ENCODE results near the gene ATP8B4. TPM values are rescaled to one million over a fixed set of nuclear protein-coding genes. Genes with fewer than 3 reads are reported as not detected.

Gene ATP8B4
- total RNA-seq, 1 donor from 2014 or later: 1.1 TPM

GRCh38 chr15:50110285-50110684, 8.7 kb downstream of the ATP8B4 start:
- no peaks in the 10 kb centered on the region for H3K36me3 ChIP-seq (ENCODE audit: control insufficient read depth, insufficient read depth, low read length)

DNA sequence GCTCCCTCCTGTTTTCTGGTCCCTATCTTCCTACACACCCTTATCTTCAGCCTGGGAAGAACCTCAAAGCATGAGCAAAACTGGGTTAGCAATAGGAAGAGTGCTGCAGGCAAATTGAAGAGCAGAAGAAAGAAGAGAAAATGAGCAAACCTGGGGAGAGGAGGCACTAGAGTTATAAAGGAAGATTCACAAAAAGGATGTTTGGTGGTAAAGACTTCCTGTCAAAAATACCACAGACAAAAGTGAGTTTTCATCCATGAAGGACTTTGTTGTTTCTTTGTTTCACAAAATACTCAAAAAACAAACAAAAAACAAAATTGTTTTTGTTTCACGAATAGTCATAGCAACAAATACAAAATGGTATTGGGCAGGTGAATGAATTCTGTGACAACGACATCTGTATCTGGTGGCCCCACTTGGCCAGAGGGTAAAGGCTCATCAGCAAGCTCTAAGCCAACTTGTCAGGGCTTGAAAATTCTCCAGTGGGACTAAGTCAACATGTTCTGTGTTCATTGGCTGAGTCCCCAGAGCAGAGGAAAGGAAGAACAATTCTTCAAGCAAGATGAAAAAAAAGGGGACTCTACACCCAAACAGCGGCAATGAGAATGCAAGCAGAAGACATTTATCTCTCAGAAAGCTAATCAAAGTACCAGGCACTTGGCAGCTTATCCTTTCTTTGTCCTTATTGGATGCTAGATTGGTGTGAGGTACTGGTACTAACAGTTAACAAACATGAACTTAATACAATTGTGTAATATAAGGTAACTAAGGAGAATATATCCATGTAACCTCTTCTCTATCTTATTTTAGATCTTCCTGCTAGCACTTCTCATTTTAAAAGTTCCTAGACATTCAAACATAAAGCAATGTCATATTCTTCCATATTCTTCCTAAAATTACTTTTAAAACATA, 9.7 kb downstream of the ATP8B4 start:
- H3K4me3 ChIP-seq (ENCODE audit: low read depth, low read length): no peak overlapping the region
- FAIRE-seq (no peak), DNase-seq (ENCODE audit: low read depth) (peak; percentile 59)
- H3K36me3 ChIP-seq (ENCODE audit: control insufficient read depth, insufficient read depth, low read length): no peaks in the 10 kb centered on the region
- TF ChIP-seq, protein P1, sequence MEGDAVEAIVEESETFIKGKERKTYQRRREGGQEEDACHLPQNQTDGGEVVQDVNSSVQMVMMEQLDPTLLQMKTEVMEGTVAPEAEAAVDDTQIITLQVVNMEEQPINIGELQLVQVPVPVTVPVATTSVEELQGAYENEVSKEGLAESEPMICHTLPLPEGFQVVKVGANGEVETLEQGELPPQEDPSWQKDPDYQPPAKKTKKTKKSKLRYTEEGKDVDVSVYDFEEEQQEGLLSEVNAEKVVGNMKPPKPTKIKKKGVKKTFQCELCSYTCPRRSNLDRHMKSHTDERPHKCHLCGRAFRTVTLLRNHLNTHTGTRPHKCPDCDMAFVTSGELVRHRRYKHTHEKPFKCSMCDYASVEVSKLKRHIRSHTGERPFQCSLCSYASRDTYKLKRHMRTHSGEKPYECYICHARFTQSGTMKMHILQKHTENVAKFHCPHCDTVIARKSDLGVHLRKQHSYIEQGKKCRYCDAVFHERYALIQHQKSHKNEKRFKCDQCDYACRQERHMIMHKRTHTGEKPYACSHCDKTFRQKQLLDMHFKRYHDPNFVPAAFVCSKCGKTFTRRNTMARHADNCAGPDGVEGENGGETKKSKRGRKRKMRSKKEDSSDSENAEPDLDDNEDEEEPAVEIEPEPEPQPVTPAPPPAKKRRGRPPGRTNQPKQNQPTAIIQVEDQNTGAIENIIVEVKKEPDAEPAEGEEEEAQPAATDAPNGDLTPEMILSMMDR (IDR thresholded peaks at IDR 0.05; ENCODE audit: insufficient read depth, low read length, severe bottlenecking): no peak
- no peaks in the 10 kb centered on the region for H3K27me3 ChIP-seq (ENCODE audit: control insufficient read depth, insufficient read depth, low read length)

More at GRCh38 chr15:50110285-50110684, 8.7 kb downstream of the ATP8B4 start:
- H3K4me3 ChIP-seq (ENCODE audit: low read depth, low read length): no peak overlapping the region
- FAIRE-seq (no peak), DNase-seq (ENCODE audit: low read depth) (no peak)
- TF ChIP-seq, protein P1 (IDR thresholded peaks at IDR 0.05; ENCODE audit: insufficient read depth, low read length, severe bottlenecking): no peak
- no peaks in the 10 kb centered on the region for H3K27me3 ChIP-seq (ENCODE audit: control insufficient read depth, insufficient read depth, low read length)

GRCh38 chr15:50108461-50108860, 10.6 kb downstream of the ATP8B4 start:
- DNase-seq (ENCODE audit: low read depth) (no peak), FAIRE-seq (no peak)
- Histone ChIP-seq H3K4me3 (ENCODE audit: low read depth, low read length) (no peak overlapping the region), H3K36me3 (ENCODE audit: control insufficient read depth, insufficient read depth, low read length) (no peaks in the 10 kb centered on the region), H3K27me3 (ENCODE audit: control insufficient read depth, insufficient read depth, low read length) (no peaks in the 10 kb centered on the region)
- TF ChIP-seq, protein P1 (IDR thresholded peaks at IDR 0.05; ENCODE audit: insufficient read depth, low read length, severe bottlenecking): no peak

DNA sequence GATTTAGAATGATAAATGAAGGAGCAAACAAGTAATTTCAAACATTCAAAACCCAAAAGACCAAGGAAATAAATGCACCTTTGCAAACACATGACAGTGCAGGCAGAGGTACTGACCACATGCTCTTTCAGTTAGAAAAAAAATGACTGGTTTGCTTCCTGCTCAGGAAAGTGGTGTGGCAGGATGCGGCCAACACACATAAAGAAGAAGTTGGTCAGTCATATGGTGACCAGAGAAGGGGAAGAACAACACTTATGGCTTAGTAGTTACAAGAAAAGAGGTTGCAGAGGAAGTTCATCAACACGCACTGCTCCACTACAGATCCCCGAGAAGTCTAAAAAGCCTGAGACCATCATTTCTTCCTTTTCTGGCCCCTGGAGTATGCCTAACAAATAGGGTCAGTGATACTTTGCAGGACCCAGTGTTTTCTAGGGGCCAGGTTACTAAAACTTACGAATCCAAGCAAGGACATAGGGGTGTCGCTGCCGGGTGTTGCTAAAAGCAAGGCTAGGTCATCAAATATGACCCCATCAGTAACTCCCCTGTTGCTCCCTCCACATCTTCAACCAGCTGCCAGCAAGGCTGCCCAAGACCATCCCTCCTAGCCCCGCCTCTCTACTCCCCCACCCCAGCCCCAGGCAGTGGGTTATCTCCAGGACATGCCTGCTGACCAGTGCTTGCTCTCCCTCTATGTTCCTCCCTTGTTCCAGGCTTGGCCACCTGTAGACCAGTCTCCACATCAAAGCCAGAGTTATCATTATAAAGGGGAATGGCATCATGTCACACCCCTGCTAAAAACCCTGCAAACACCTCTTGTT, 11.2 kb downstream of the ATP8B4 start:
- H3K27me3 ChIP-seq (ENCODE audit: control insufficient read depth, insufficient read depth, low read length): no peaks in the 10 kb centered on the region
- TF ChIP-seq, protein P1 (IDR thresholded peaks at IDR 0.05; ENCODE audit: insufficient read depth, low read length, severe bottlenecking): no peak
- H3K4me3 ChIP-seq (ENCODE audit: low read depth, low read length): no peak overlapping the region
- DNase-seq (ENCODE audit: low read depth) (no peak), FAIRE-seq (no peak)
- H3K36me3 ChIP-seq (ENCODE audit: control insufficient read depth, insufficient read depth, low read length): no peaks in the 10 kb centered on the region

DNA sequence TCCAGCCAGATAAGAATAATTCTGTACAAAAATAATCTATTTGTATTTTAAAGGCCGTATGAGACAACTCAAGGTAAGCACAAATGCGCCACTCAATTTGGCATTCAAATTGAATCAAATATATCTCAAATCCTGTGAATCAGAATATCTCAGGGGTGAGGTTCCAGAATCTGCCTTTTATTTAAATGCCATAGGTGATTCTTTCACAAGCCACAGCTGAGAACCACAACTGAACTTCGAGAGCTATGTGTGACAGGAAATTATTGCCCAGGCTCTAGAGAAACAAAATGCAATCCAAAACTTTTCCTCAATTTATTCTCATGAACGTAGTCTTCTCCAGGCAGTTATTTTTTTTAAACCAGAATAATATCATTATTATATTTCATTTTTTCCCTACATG, 11.9 kb downstream of the ATP8B4 start:
- TF ChIP-seq, protein P1 (IDR thresholded peaks at IDR 0.05; ENCODE audit: insufficient read depth, low read length, severe bottlenecking): no peak
- Histone ChIP-seq H3K36me3 (ENCODE audit: control insufficient read depth, insufficient read depth, low read length) (no peaks in the 10 kb centered on the region), H3K27me3 (ENCODE audit: control insufficient read depth, insufficient read depth, low read length) (no peaks in the 10 kb centered on the region), H3K4me3 (ENCODE audit: low read depth, low read length) (no peak overlapping the region)
- FAIRE-seq: no peak
- DNase-seq (ENCODE audit: low read depth): no peak
